SK-N-SH (cell line): Measurements from ENCODE around the gene HPN. TPM values are rescaled to one million over a fixed set of nuclear protein-coding genes. Genes with fewer than 3 reads are reported as not detected.

ENCODE experiments used
- CTCF ChIA-PET: fragments of 300-600, 350-600 bp; formaldehyde crosslinking; extraction: SDS; loops from one replicate; lab custom pipeline; 2021; lab: Yijun Ruan, JAX
- POLR2A ChIA-PET: fragments of 350-600 bp; sonication (Branson Sonifier 250); formaldehyde crosslinking; extraction: SDS; loops from one replicate; lab custom pipeline; 2020; ENCODE audit warnings: antibody characterized with exemption, inconsistent platforms; lab: Yijun Ruan, JAX
- DNase-seq: peaks from one replicate; pipeline ENCODE4 v3.0.0; 2012
- H2AFZ ChIP-seq: fragments of 200-600 bp; sonication (generic); 2 replicates; pipeline ENCODE4 v1.8.1; 2016; ENCODE audit warnings: antibody characterized with exemption, mild to moderate bottlenecking, low read depth
- H3F3A ChIP-seq: fragments of 200-600 bp; sonication (generic); replicated peaks from 2 replicates; pipeline ENCODE3; 2016; ENCODE audit warnings: antibody characterized with exemption, mild to moderate bottlenecking; ENCODE audit not compliant: insufficient read depth
- H3K27ac ChIP-seq, 2 experiments: fragments of 200-500 bp in 1 of 2; fragments of 200-600 bp in 1 of 2; sonication (Bioruptor generic) in 1 of 2; sonication (generic), shearing (Covaris generic) in 1 of 2; 2 replicates each; pipeline versions ENCODE4 v1.5.1 to v1.6.1; 2014 to 2016; ENCODE audit warnings: low read depth in 2 of 2, inconsistent platforms in 1 of 2, low read length in 1 of 2, mild to moderate bottlenecking in 1 of 2, mixed read lengths in 1 of 2
- H3K27me3 ChIP-seq: fragments of 200-600 bp; sonication (generic), shearing (Covaris generic); 2 replicates; pipeline ENCODE4 v1.6.1; 2016; ENCODE audit warnings: mixed run types; ENCODE audit not compliant: insufficient read depth
- H3K36me3 ChIP-seq, 2 experiments: fragments of 200-500 bp in 1 of 2; fragments of 200-600 bp in 1 of 2; sonication (Bioruptor generic) in 1 of 2; sonication (generic) in 1 of 2; replicated peaks in 1 of 2; 2 replicates each; pipeline versions ENCODE3 to v1.5.1; 2014 to 2016; ENCODE audit warnings: low read length in 1 of 2, mild to moderate bottlenecking in 1 of 2; ENCODE audit not compliant: insufficient read depth in 2 of 2, control insufficient read depth in 1 of 2
- H3K4me1 ChIP-seq, 2 experiments: fragments of 200-500 bp in 1 of 2; fragments of 200-600 bp in 1 of 2; sonication (Bioruptor generic) in 1 of 2; sonication (generic), shearing (Covaris generic) in 1 of 2; 2 replicates each; pipeline versions ENCODE4 v1.5.1 to v1.6.1; 2014 to 2016; ENCODE audit warnings: low read depth in 1 of 2, low read length in 1 of 2, mixed run types in 1 of 2; ENCODE audit not compliant: insufficient read depth in 2 of 2, control insufficient read depth in 1 of 2
- H3K4me2 ChIP-seq: fragments of 200-600 bp; sonication (generic), shearing (Covaris generic); 2 replicates; pipeline ENCODE4 v1.6.1; 2017; ENCODE audit warnings: mixed run types
- H3K4me3 ChIP-seq, 2 experiments: fragments of 200-500 bp in 1 of 2; fragments of 200-600 bp in 1 of 2; sonication (Bioruptor generic) in 1 of 2; sonication (generic), shearing (Covaris generic) in 1 of 2; 2 replicates each; pipeline versions ENCODE4 v1.5.1 to v1.8.1; 2014 to 2016; ENCODE audit warnings: low read depth in 2 of 2, inconsistent platforms in 1 of 2, low read length in 1 of 2, mild to moderate bottlenecking in 1 of 2, mixed read lengths in 1 of 2, moderate library complexity in 1 of 2
- H3K79me2 ChIP-seq: fragments of 200-600 bp; sonication (generic); 2 replicates; pipeline ENCODE4 v1.8.1; 2017; ENCODE audit warnings: mild to moderate bottlenecking; ENCODE audit not compliant: insufficient read depth
- H3K9ac ChIP-seq: fragments of 200-600 bp; sonication (generic); 2 replicates; pipeline ENCODE4 v1.6.1; 2017; ENCODE audit warnings: mixed run types
- H3K9me2 ChIP-seq: fragments of 200-600 bp; sonication (generic); 2 replicates; pipeline ENCODE4 v1.6.1; 2017; ENCODE audit warnings: mixed run types
- H3K9me3 ChIP-seq: fragments of 200-600 bp; sonication (generic); 2 replicates; pipeline ENCODE4 v1.6.1; 2017; ENCODE audit warnings: mixed run types, mild to moderate bottlenecking, moderate library complexity
- H4K20me1 ChIP-seq: fragments of 200-600 bp; sonication (generic); 2 replicates; pipeline ENCODE4 v1.6.1; 2017; ENCODE audit warnings: mild to moderate bottlenecking, mixed run types; ENCODE audit not compliant: insufficient read depth
- CHD2 ChIP-seq: fragments of 150-350 bp; IDR thresholded peaks from 2 replicates; pipeline ENCODE4 v1.6.1; 2018; ENCODE audit warnings: low read length; ENCODE audit not compliant: partially characterized antibody
- EZH2phosphoT487 ChIP-seq: fragments of 200-600 bp; sonication (generic); IDR thresholded peaks from 2 replicates; pipeline ENCODE4 v1.6.1; 2017; ENCODE audit warnings: low read depth, mixed run types, mild to moderate bottlenecking, antibody characterized with exemption, moderate library complexity, borderline replicate concordance
- FOSL2 ChIP-seq: IDR thresholded peaks from 2 replicates; pipeline ENCODE4 v1.4.0; 2012; ENCODE audit warnings: low read depth, mild to moderate bottlenecking, moderate library complexity, borderline replicate concordance
- FOXM1 ChIP-seq: IDR thresholded peaks from 2 replicates; pipeline ENCODE4 v1.4.0; 2012; ENCODE audit warnings: low read depth, mild to moderate bottlenecking
- GABPA ChIP-seq: IDR thresholded peaks from 2 replicates; pipeline ENCODE4 v1.4.0; 2012; ENCODE audit warnings: low read depth, mild to moderate bottlenecking
- GATA2 ChIP-seq: sonication (generic); formaldehyde crosslinking; IDR thresholded peaks from 2 replicates; pipeline ENCODE4 v1.5.0; 2020; ENCODE audit warnings: mild to moderate bottlenecking, missing genetic modification reagents
- JUND ChIP-seq: IDR thresholded peaks from 2 replicates; pipeline ENCODE4 v1.4.0; 2012
- MAX ChIP-seq: IDR thresholded peaks from 2 replicates; pipeline ENCODE4 v1.4.0; 2012; ENCODE audit warnings: low read depth
- MEF2A ChIP-seq: IDR thresholded peaks from 2 replicates; pipeline ENCODE4 v1.4.0; 2012; ENCODE audit warnings: low read depth, borderline replicate concordance
- MXI1 ChIP-seq: IDR thresholded peaks from 2 replicates; pipeline ENCODE4 v1.6.1; 2012; ENCODE audit warnings: mild to moderate bottlenecking, low read depth, low read length, improper control_type of control experiment
- NFIC ChIP-seq: IDR thresholded peaks from 2 replicates; pipeline ENCODE4 v1.4.0; 2012; ENCODE audit warnings: borderline replicate concordance
- NRF1 ChIP-seq: IDR thresholded peaks from 2 replicates; pipeline ENCODE4 v1.6.1; 2012; ENCODE audit warnings: low read depth, mild to moderate bottlenecking, low read length
- POLR2AphosphoS5 ChIP-seq: IDR thresholded peaks from 2 replicates; pipeline ENCODE4 v1.6.1; 2012; ENCODE audit warnings: low read depth, low read length
- RCOR1 ChIP-seq: fragments of 150-350 bp; IDR thresholded peaks from 2 replicates; pipeline ENCODE4 v1.6.1; 2017; ENCODE audit warnings: antibody characterized with exemption, low read length
- RXRA ChIP-seq: IDR thresholded peaks from 2 replicates; pipeline ENCODE4 v1.4.0; 2012; ENCODE audit warnings: low read depth, mild to moderate bottlenecking, borderline replicate concordance
- SIN3A ChIP-seq: IDR thresholded peaks from 2 replicates; pipeline ENCODE4 v1.6.1; 2012; ENCODE audit warnings: low read depth, mild to moderate bottlenecking, low read length, moderate library complexity, borderline replicate concordance
- SMC3 ChIP-seq: IDR thresholded peaks from 2 replicates; pipeline ENCODE4 v1.6.1; 2012; ENCODE audit warnings: low read depth, low read length, improper control_type of control experiment
- TAF1 ChIP-seq: IDR thresholded peaks from 2 replicates; pipeline ENCODE4 v1.6.1; 2012; ENCODE audit warnings: low read depth, mild to moderate bottlenecking, low read length, moderate library complexity, borderline replicate concordance
- TCF12 ChIP-seq: IDR thresholded peaks from 2 replicates; pipeline ENCODE4 v1.4.0; 2012
- YY1 ChIP-seq: IDR thresholded peaks from 2 replicates; pipeline ENCODE4 v1.4.0; 2012; ENCODE audit warnings: low read depth, mild to moderate bottlenecking
- ZBTB33 ChIP-seq: IDR thresholded peaks from 2 replicates; pipeline ENCODE4 v1.4.0; 2012; ENCODE audit warnings: low read depth, borderline replicate concordance
- WGBS: methylation state at CpG from one replicate; pipeline ENCODE4 v1.1.6; 2017; ENCODE audit warnings: low lambda C conversion rate; 5-methylcytosine and 5-hydroxymethylcytosine counted together
- polyA plus RNA-seq, 3 experiments: library from polyadenylated mRNA; depleted of rRNA; stranded (reverse); fragments of >200 nt; gene quantifications; 2 replicates each; pipeline ENCODE4 v1.2.3, GENCODE V29; 2012
- TF ChIP-seq, protein P1 (sequence below): fragments of 150-350 bp; IDR thresholded peaks from 2 replicates; pipeline ENCODE4 v1.6.1; 2017; ENCODE audit warnings: antibody characterized with exemption, low read length, low read depth, borderline replicate concordance
- TF ChIP-seq, protein P2 (sequence below): IDR thresholded peaks from 2 replicates; pipeline ENCODE4 v1.4.0; 2012; ENCODE audit warnings: low read depth, borderline replicate concordance

Gene HPN
- polyA plus RNA-seq, 1 of the 3 experiments (the other 2 are of a cell fraction), result 0.05 TPM

DNA sequence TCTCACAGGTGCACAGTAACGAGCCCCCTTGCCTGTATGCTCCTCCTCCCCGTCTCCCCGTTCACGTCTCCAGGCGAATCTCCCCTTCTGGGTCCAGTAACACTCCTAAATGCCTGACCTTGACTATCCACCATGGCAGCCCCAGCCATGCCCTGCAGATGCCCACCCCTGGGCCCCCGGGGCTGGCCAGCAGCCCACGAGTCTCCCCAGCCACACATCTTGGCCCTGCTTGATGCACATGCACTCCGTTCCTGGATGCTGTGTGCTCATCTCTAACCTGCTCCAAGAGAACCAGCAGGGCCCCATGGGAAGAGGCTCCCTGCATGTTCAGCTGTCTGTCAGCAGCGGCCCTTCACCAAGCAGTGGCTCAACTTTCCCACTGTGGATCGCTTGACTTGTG, 32.0 kb downstream of the HPN start:
- DNase-seq, result no peak
- H3K9me2 ChIP-seq, result no peaks in the 10 kb centered on the region
- H3K4me3 ChIP-seq, result no peak overlapping the region
- no peak overlapping the region for H3K9ac ChIP-seq
- no peak overlapping the region for H3K4me2 ChIP-seq
- H2AFZ ChIP-seq, result no peak overlapping the region
- CTCF ChIA-PET, result interaction anchor here (1.4 kb wide), 1 partner anchor 29 kb away, joined by 5 read pairs; no protein-coding TSS in a partner anchor
- 47% methylated on average over 9 of the region's 10 CpGs for WGBS
- no peaks in the 10 kb centered on the region; a peak in 1 of 4 replicates for H3K4me1 ChIP-seq
- no peaks in the 10 kb centered on the region for H3F3A ChIP-seq
- H3K79me2 ChIP-seq, result no peaks in the 10 kb centered on the region
- no peaks in the 10 kb centered on the region for H3K9me3 ChIP-seq
- POLR2A ChIA-PET, result no interaction called here
- H4K20me1 ChIP-seq, result no peaks in the 10 kb centered on the region
- H3K27ac ChIP-seq, result no peak overlapping the region
- no peak for TF ChIP-seq FOSL2
- no peak for TF ChIP-seq GATA2 (CRISPR knock-in tag)
- no peak for TF ChIP-seq MEF2A
- no peak for TF ChIP-seq MXI1
- TF ChIP-seq EZH2phosphoT487, result no peak
- TF ChIP-seq NRF1, result no peak
- TF ChIP-seq GABPA, result no peak
- no peak for TF ChIP-seq FOXM1
- H3K36me3 ChIP-seq, result no peaks in the 10 kb centered on the region
- H3K27me3 ChIP-seq, result no peaks in the 10 kb centered on the region

- Histone ChIP-seq H3F3A (no peaks in the 10 kb centered on the region), H3K9ac (no peak overlapping the region), H2AFZ (no peak overlapping the region), H3K27ac (no peak overlapping the region), H3K79me2 (no peaks in the 10 kb centered on the region), H3K4me2 (no peak overlapping the region), H3K4me1 (no peaks in the 10 kb centered on the region), H3K36me3 (no peaks in the 10 kb centered on the region), H3K9me2 (no peaks in the 10 kb centered on the region), H3K4me3 (no peak overlapping the region), H4K20me1 (no peaks in the 10 kb centered on the region), H3K9me3 (no peaks in the 10 kb centered on the region), H3K27me3 (no peaks in the 10 kb centered on the region)
- TF ChIP-seq RXRA, result no peak
- TF ChIP-seq YY1, result no peak
- TF ChIP-seq POLR2AphosphoS5, result no peak
- no peak for TF ChIP-seq SIN3A
- TF ChIP-seq ZBTB33, result no peak
- TF ChIP-seq NFIC, result no peak
- no peak for TF ChIP-seq SMC3
- TF ChIP-seq GABPA, result no peak
- no peak for TF ChIP-seq TCF12
- no peak for TF ChIP-seq GATA2 (CRISPR knock-in tag)
- TF ChIP-seq MEF2A, result no peak
- no peak for TF ChIP-seq FOSL2
- no peak for TF ChIP-seq JUND
- TF ChIP-seq RCOR1, result no peak
- no peak for TF ChIP-seq TAF1
- TF ChIP-seq, protein P1, sequence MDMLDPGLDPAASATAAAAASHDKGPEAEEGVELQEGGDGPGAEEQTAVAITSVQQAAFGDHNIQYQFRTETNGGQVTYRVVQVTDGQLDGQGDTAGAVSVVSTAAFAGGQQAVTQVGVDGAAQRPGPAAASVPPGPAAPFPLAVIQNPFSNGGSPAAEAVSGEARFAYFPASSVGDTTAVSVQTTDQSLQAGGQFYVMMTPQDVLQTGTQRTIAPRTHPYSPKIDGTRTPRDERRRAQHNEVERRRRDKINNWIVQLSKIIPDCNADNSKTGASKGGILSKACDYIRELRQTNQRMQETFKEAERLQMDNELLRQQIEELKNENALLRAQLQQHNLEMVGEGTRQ, result no peak
- TF ChIP-seq MAX, result no peak
- TF ChIP-seq FOXM1, result no peak
- TF ChIP-seq, protein P2, sequence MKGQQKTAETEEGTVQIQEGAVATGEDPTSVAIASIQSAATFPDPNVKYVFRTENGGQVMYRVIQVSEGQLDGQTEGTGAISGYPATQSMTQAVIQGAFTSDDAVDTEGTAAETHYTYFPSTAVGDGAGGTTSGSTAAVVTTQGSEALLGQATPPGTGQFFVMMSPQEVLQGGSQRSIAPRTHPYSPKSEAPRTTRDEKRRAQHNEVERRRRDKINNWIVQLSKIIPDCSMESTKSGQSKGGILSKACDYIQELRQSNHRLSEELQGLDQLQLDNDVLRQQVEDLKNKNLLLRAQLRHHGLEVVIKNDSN, result no peak
- TF ChIP-seq CHD2, result no peak
- ChIA-PET CTCF (interaction anchor here (1.0 to 1.4 kb wide), 2 partner anchors 18 to 29 kb away, joined by 3 to 5 read pairs; no protein-coding TSS in a partner anchor), POLR2A (no interaction called here)
- 38% methylated on average over 6 of the region's 8 CpGs for WGBS
- no peak for DNase-seq
Measured at GRCh38 chr19:35073941-35074340, 32.4 kb downstream of the HPN start.
